BLaER1 (cell line): Measurements from ENCODE around the gene CAMKMT.

ENCODE experiments used
- H3K27ac ChIP-seq: shearing (Covaris generic); formaldehyde crosslinking; 2 replicates; pipeline ENCODE4 v1.8.1; 2022
- H3K27me3 ChIP-seq: shearing (Covaris generic); formaldehyde crosslinking; 2 replicates; pipeline ENCODE4 v1.8.1; 2022
- H3K36me3 ChIP-seq: shearing (Covaris generic); formaldehyde crosslinking; 2 replicates; pipeline ENCODE4 v1.8.1; 2022
- H3K4me1 ChIP-seq: shearing (Covaris generic); formaldehyde crosslinking; 2 replicates; pipeline ENCODE4 v1.8.1; 2022
- H3K4me2 ChIP-seq: shearing (Covaris generic); formaldehyde crosslinking; 2 replicates; pipeline ENCODE4 v1.8.1; 2022
- H3K4me3 ChIP-seq: shearing (Covaris generic); formaldehyde crosslinking; 2 replicates; pipeline ENCODE4 v1.8.1; 2022
- H3K9ac ChIP-seq: shearing (Covaris generic); formaldehyde crosslinking; 2 replicates; pipeline ENCODE4 v1.8.1; 2022
- H3K9me3 ChIP-seq: shearing (Covaris generic); formaldehyde crosslinking; 2 replicates; pipeline ENCODE4 v1.8.1; 2022
- H4K20me1 ChIP-seq: shearing (Covaris generic); formaldehyde crosslinking; 2 replicates; pipeline ENCODE4 v1.8.1; 2022
- Cebpa-rat ChIP-seq: shearing (Covaris generic); IDR thresholded peaks from 2 replicates; pipeline ENCODE4 v1.8.1; 2022

The CAMKMT gene

GRCh38 chr2:44779793-44780192 is 418.0 kb downstream of the CAMKMT start:
- Histone ChIP-seq H3K4me3 (no peak overlapping the region), H3K27me3 (no peaks in the 10 kb centered on the region), H3K4me2 (peak overlapping the region; percentile 94; the same call in 1 of the 2 replicates), H3K9me3 (peaks cover 15% of the 10 kb centered on the region), H4K20me1 (no peaks in the 10 kb centered on the region), H3K36me3 (no peaks in the 10 kb centered on the region), H3K9ac (no peak overlapping the region), H3K27ac (no peak overlapping the region), H3K4me1 (peaks cover 32% of the 10 kb centered on the region)
- TF ChIP-seq Cebpa-rat, result no peak

GRCh38 chr2:44780406-44780805 is 418.7 kb downstream of the CAMKMT start:
- Histone ChIP-seq H3K9ac (no peak overlapping the region), H4K20me1 (no peaks in the 10 kb centered on the region), H3K4me1 (peaks cover 32% of the 10 kb centered on the region), H3K9me3 (peaks cover 15% of the 10 kb centered on the region), H3K4me3 (no peak overlapping the region), H3K36me3 (no peaks in the 10 kb centered on the region), H3K4me2 (no peak overlapping the region), H3K27me3 (no peaks in the 10 kb centered on the region), H3K27ac (no peak overlapping the region)
- TF ChIP-seq Cebpa-rat, result no peak

- Histone ChIP-seq H3K4me3 (no peak overlapping the region), H4K20me1 (no peaks in the 10 kb centered on the region), H3K36me3 (no peaks in the 10 kb centered on the region), H3K9ac (no peak overlapping the region), H3K4me1 (peaks cover 12% of the 10 kb centered on the region), H3K27me3 (no peaks in the 10 kb centered on the region), H3K27ac (no peak overlapping the region), H3K4me2 (no peak overlapping the region), H3K9me3 (peaks cover 16% of the 10 kb centered on the region)
- no peak for TF ChIP-seq Cebpa-rat
These were observed 423.7 kb downstream of the CAMKMT start for GRCh38 chr2:44785433-44785832.

- Histone ChIP-seq H3K27ac (no peak overlapping the region), H3K4me2 (no peak overlapping the region), H3K36me3 (no peaks in the 10 kb centered on the region), H3K9me3 (peaks cover 24% of the 10 kb centered on the region), H3K27me3 (no peaks in the 10 kb centered on the region), H3K9ac (no peak overlapping the region), H4K20me1 (no peaks in the 10 kb centered on the region), H3K4me3 (no peak overlapping the region), H3K4me1 (peaks cover 12% of the 10 kb centered on the region)
- no peak for TF ChIP-seq Cebpa-rat
These were observed 424.5 kb downstream of the CAMKMT start for GRCh38 chr2:44786045-44786816.

GRCh38 chr2:44786817-44787214 is 425.1 kb downstream of the CAMKMT start:
- TF ChIP-seq Cebpa-rat, result no peak
- no peaks in the 10 kb centered on the region for H3K36me3 ChIP-seq
- H3K4me3 ChIP-seq, result no peak overlapping the region
- H3K27me3 ChIP-seq, result no peaks in the 10 kb centered on the region
- H3K9me3 ChIP-seq, result peaks cover 25% of the 10 kb centered on the region
- no peaks in the 10 kb centered on the region for H4K20me1 ChIP-seq
- H3K4me1 ChIP-seq, result peaks cover 12% of the 10 kb centered on the region
- H3K9ac ChIP-seq, result no peak overlapping the region
- no peak overlapping the region for H3K27ac ChIP-seq
- H3K4me2 ChIP-seq, result no peak overlapping the region

GRCh38 chr2:44787663-44788062 is 425.9 kb downstream of the CAMKMT start:
- Histone ChIP-seq H3K27ac (no peak overlapping the region), H3K36me3 (no peaks in the 10 kb centered on the region), H3K4me1 (peaks cover 12% of the 10 kb centered on the region), H3K4me2 (no peak overlapping the region), H3K27me3 (no peaks in the 10 kb centered on the region), H3K9ac (no peak overlapping the region), H3K9me3 (peaks cover 16% of the 10 kb centered on the region), H3K4me3 (no peak overlapping the region), H4K20me1 (no peaks in the 10 kb centered on the region)
- no peak for TF ChIP-seq Cebpa-rat

GRCh38 chr2:44789446-44789845 is 427.7 kb downstream of the CAMKMT start:
- H3K9ac ChIP-seq, result no peak overlapping the region

GRCh38 chr2:44789971-44790721 is 428.4 kb downstream of the CAMKMT start:
- Histone ChIP-seq H4K20me1 (no peaks in the 10 kb centered on the region), H3K9me3 (peaks cover 11% of the 10 kb centered on the region), H3K4me1 (peaks cover 12% of the 10 kb centered on the region), H3K4me3 (no peak overlapping the region), H3K36me3 (no peaks in the 10 kb centered on the region), H3K27ac (no peak overlapping the region), H3K4me2 (peak overlapping the region; percentile 36; the same call in 1 of the 2 replicates), H3K9ac (no peak overlapping the region), H3K27me3 (no peaks in the 10 kb centered on the region)
- TF ChIP-seq Cebpa-rat, result no peak

More at GRCh38 chr2:44789446-44789845, 427.7 kb downstream of the CAMKMT start:
- Histone ChIP-seq H3K27ac (no peak overlapping the region), H3K4me1 (peaks cover 12% of the 10 kb centered on the region), H4K20me1 (no peaks in the 10 kb centered on the region), H3K4me3 (no peak overlapping the region), H3K4me2 (peak overlapping the region; percentile 36; the same call in 1 of the 2 replicates), H3K9me3 (peaks cover 11% of the 10 kb centered on the region), H3K27me3 (no peaks in the 10 kb centered on the region), H3K36me3 (no peaks in the 10 kb centered on the region)
- TF ChIP-seq Cebpa-rat, result no peak

- no peak for TF ChIP-seq Cebpa-rat
- Histone ChIP-seq H3K9me3 (peaks cover 11% of the 10 kb centered on the region), H4K20me1 (peaks cover 7% of the 10 kb centered on the region; the same call in 1 of the 2 replicates), H3K27ac (no peak overlapping the region), H3K4me3 (no peak overlapping the region), H3K4me1 (peaks cover 12% of the 10 kb centered on the region), H3K9ac (no peak overlapping the region), H3K36me3 (no peaks in the 10 kb centered on the region), H3K4me2 (no peak overlapping the region), H3K27me3 (peaks cover 8% of the 10 kb centered on the region; the same call in 1 of the 2 replicates)
These were observed 431.6 kb downstream of the CAMKMT start for GRCh38 chr2:44793322-44793870.

- Histone ChIP-seq H3K4me2 (no peak overlapping the region), H3K27ac (no peak overlapping the region), H3K36me3 (no peaks in the 10 kb centered on the region), H3K9me3 (no peaks in the 10 kb centered on the region), H3K9ac (no peak overlapping the region), H4K20me1 (peaks cover 27% of the 10 kb centered on the region), H3K4me1 (no peaks in the 10 kb centered on the region), H3K4me3 (no peak overlapping the region), H3K27me3 (peaks cover 42% of the 10 kb centered on the region)
- no peak for TF ChIP-seq Cebpa-rat
These were observed 435.0 kb downstream of the CAMKMT start for GRCh38 chr2:44796771-44797170.
